OCI-LY1 (cell line): ENCODE measurements around the gene TMEM45B.
"Not testable (repeated sequence)": the region's sequence is repeated elsewhere in the genome, so short reads cannot be mapped to it uniquely, and the experiment has no call there.

Experiments used
- H2AFZ ChIP-seq: fragments of 200-600 bp; sonication (generic), shearing (Covaris generic); 2 replicates; pipeline ENCODE4 v1.6.0; 2014; ENCODE audit warnings: antibody characterized with exemption, mild to moderate bottlenecking, low read length
- H3F3A ChIP-seq: fragments of 200-600 bp; sonication (generic), shearing (Covaris generic); 2 replicates; pipeline ENCODE4 v1.6.0; 2014; ENCODE audit warnings: mild to moderate bottlenecking, antibody characterized with exemption, low read length, moderate library complexity; ENCODE audit not compliant: insufficient read depth
- H3K27ac ChIP-seq: fragments of 200-600 bp; sonication (generic); 2 replicates; pipeline ENCODE4 v1.5.1; 2014; ENCODE audit warnings: low read length, mixed run types, mild to moderate bottlenecking, low read depth; ENCODE audit not compliant: poor library complexity, severe bottlenecking
- H3K27me3 ChIP-seq: fragments of 200-600 bp; sonication (generic); 2 replicates; pipeline ENCODE4 v1.6.0; 2014; ENCODE audit warnings: antibody characterized with exemption, mild to moderate bottlenecking, low read length, moderate library complexity; ENCODE audit not compliant: insufficient read depth
- H3K36me3 ChIP-seq: fragments of 200-600 bp; sonication (generic); 2 replicates; pipeline ENCODE4 v1.6.1; 2014; ENCODE audit warnings: mild to moderate bottlenecking, antibody characterized with exemption, low read length, moderate library complexity, mixed read lengths; ENCODE audit not compliant: insufficient read depth
- H3K4me1 ChIP-seq: fragments of 200-600 bp; sonication (generic); 2 replicates; pipeline ENCODE4 v1.5.1; 2014; ENCODE audit warnings: mild to moderate bottlenecking, low read length, moderate library complexity; ENCODE audit not compliant: insufficient read depth, severe bottlenecking
- H3K4me2 ChIP-seq: fragments of 200-600 bp; sonication (generic), shearing (Covaris generic); 2 replicates; pipeline ENCODE4 v1.6.1; 2014; ENCODE audit warnings: low read length
- H3K4me3 ChIP-seq: fragments of 200-600 bp; sonication (generic); 2 replicates; pipeline ENCODE4 v1.5.1; 2014; ENCODE audit warnings: low read length, low read depth, mild to moderate bottlenecking, mixed read lengths; ENCODE audit not compliant: poor library complexity, severe bottlenecking
- H3K79me2 ChIP-seq: fragments of 200-600 bp; shearing (Covaris generic); 2 replicates; pipeline ENCODE4 v1.6.1; 2016; ENCODE audit warnings: mixed run types, low read length, mixed read lengths; ENCODE audit not compliant: insufficient read depth
- H3K9ac ChIP-seq: fragments of 200-600 bp; sonication (generic), shearing (Covaris generic); 2 replicates; pipeline ENCODE4 v1.6.1; 2014; ENCODE audit warnings: mild to moderate bottlenecking, low read length, mixed read lengths
- H3K9me2 ChIP-seq: fragments of 200-600 bp; sonication (generic), shearing (Covaris generic); 2 replicates; pipeline ENCODE4 v1.6.1; 2014; ENCODE audit warnings: low read depth, mild to moderate bottlenecking, low read length, mixed read lengths
- H3K9me3 ChIP-seq: fragments of 200-600 bp; shearing (Covaris generic); 2 replicates; pipeline ENCODE4 v1.6.1; 2014; ENCODE audit warnings: low read length, mixed read lengths
- H4K20me1 ChIP-seq: fragments of 200-600 bp; sonication (generic), shearing (Covaris generic); 2 replicates; pipeline ENCODE4 v1.6.0; 2016; ENCODE audit warnings: mild to moderate bottlenecking, low read length; ENCODE audit not compliant: insufficient read depth
- EZH2 ChIP-seq: fragments of 200-600 bp; sonication (generic), shearing (Covaris generic); IDR thresholded peaks from 2 replicates; pipeline ENCODE4 v1.8.0; 2017; ENCODE audit warnings: borderline replicate concordance, mixed run types, mild to moderate bottlenecking, antibody characterized with exemption, low read length, moderate library complexity, mixed read lengths
- TF ChIP-seq, protein P1 (sequence below): fragments of 200-600 bp; sonication (generic), shearing (Covaris generic); IDR thresholded peaks from 2 replicates; pipeline ENCODE4 v1.5.1; 2017; ENCODE audit warnings: mild to moderate bottlenecking, antibody characterized with exemption, low read length, moderate library complexity, mixed read lengths

TMEM45B gene

DNA sequence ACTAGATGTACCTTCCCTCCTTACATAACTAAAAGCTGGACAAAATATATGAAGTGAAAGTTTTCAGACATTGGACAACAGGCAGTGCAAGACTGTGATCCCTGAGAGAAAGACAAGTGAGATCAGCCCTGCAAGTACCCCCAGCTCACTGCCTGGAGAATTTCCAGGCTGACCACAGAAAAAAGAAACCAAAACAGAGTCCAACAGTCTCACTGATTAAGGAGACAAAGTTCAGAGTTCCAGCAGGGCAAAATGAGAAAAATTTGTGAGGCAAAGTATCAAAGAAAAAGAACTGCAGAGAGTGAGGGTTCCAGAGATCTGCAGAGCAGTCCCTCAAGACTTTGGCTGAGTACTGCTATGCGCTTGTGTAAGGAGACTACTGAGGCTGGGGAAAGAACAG, 47.3 kb upstream of the TMEM45B start:
- no peak for TF ChIP-seq EZH2
- TF ChIP-seq, protein P1, sequence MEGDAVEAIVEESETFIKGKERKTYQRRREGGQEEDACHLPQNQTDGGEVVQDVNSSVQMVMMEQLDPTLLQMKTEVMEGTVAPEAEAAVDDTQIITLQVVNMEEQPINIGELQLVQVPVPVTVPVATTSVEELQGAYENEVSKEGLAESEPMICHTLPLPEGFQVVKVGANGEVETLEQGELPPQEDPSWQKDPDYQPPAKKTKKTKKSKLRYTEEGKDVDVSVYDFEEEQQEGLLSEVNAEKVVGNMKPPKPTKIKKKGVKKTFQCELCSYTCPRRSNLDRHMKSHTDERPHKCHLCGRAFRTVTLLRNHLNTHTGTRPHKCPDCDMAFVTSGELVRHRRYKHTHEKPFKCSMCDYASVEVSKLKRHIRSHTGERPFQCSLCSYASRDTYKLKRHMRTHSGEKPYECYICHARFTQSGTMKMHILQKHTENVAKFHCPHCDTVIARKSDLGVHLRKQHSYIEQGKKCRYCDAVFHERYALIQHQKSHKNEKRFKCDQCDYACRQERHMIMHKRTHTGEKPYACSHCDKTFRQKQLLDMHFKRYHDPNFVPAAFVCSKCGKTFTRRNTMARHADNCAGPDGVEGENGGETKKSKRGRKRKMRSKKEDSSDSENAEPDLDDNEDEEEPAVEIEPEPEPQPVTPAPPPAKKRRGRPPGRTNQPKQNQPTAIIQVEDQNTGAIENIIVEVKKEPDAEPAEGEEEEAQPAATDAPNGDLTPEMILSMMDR, result no peak
- no peaks in the 10 kb centered on the region for H3K27me3 ChIP-seq

DNA sequence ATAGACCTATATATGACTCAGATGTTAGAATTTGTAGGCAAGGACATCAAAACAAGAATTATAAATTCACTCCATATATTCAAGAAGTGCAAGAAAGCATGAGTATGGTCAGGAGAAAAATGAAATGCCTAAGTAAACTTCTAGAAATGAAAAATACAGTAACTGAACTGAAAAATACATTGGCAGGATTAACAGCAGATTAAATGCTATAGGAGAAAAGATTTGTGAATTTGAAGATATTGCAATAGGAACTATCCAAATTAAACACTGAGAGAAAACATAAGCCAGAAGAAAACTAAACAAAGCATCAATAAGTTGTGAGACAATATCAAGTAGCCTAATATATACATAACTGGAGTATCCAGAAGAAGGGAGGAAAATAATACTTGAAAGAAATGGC, 46.6 kb upstream of the TMEM45B start:
- no peaks in the 10 kb centered on the region for H3K79me2 ChIP-seq
- H3K4me3 ChIP-seq, result no peak overlapping the region
- no peaks in the 10 kb centered on the region for H4K20me1 ChIP-seq
- no peak for TF ChIP-seq EZH2
- TF ChIP-seq, protein P1, result no peak
- no peaks in the 10 kb centered on the region for H3K27me3 ChIP-seq
- no peak overlapping the region for H3K4me2 ChIP-seq
- no peak overlapping the region for H3K27ac ChIP-seq
- no peaks in the 10 kb centered on the region for H3K9me3 ChIP-seq
- H3K9me2 ChIP-seq, result no peaks in the 10 kb centered on the region
- no peaks in the 10 kb centered on the region for H3K36me3 ChIP-seq
- H2AFZ ChIP-seq, result no peak overlapping the region
- no peak overlapping the region for H3K9ac ChIP-seq
- H3K4me1 ChIP-seq, result no peaks in the 10 kb centered on the region
- H3F3A ChIP-seq, result no peaks in the 10 kb centered on the region

More for the DNA sequence above, 47.3 kb upstream of the TMEM45B start:
- no peaks in the 10 kb centered on the region for H3K9me2 ChIP-seq
- no peak overlapping the region for H3K4me2 ChIP-seq
- H3K4me3 ChIP-seq, result no peak overlapping the region
- H3F3A ChIP-seq, result no peaks in the 10 kb centered on the region
- H4K20me1 ChIP-seq, result no peaks in the 10 kb centered on the region
- no peak overlapping the region for H2AFZ ChIP-seq
- H3K27ac ChIP-seq, result no peak overlapping the region
- H3K9me3 ChIP-seq, result no peaks in the 10 kb centered on the region
- no peaks in the 10 kb centered on the region for H3K4me1 ChIP-seq
- no peaks in the 10 kb centered on the region for H3K79me2 ChIP-seq
- no peak overlapping the region for H3K9ac ChIP-seq
- H3K36me3 ChIP-seq, result no peaks in the 10 kb centered on the region

DNA sequence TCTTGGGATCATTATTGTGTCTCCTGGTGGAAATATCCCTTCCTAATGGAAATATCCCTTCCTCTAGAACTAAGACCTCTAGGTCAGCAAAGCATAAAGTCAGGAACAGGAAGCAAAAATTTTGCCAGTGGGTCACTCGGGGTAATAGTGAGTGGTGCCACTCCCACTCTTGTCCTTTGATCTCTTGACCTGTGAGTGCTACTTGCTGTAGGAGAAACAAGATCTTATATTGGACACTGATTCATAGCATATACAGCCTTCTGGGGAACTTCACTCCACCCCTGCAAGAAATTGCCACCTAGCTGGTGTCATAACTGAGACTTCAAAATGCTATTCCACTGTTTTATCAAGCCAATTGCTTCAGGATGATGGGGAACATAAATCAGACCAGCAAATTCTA, 44.7 kb upstream of the TMEM45B start:
- H3F3A ChIP-seq, result no peaks in the 10 kb centered on the region
- H3K27me3 ChIP-seq, result no peaks in the 10 kb centered on the region
- H3K9ac ChIP-seq, result no peak overlapping the region
- H3K4me2 ChIP-seq, result no peak overlapping the region
- H2AFZ ChIP-seq, result no peak overlapping the region
- H3K79me2 ChIP-seq, result no peaks in the 10 kb centered on the region
- no peak overlapping the region for H3K4me3 ChIP-seq
- no peaks in the 10 kb centered on the region for H3K36me3 ChIP-seq
- no peaks in the 10 kb centered on the region for H3K4me1 ChIP-seq
- no peaks in the 10 kb centered on the region for H3K9me2 ChIP-seq
- H4K20me1 ChIP-seq, result no peaks in the 10 kb centered on the region
- TF ChIP-seq, protein P1, result no peak
- TF ChIP-seq EZH2, result no peak
- no peaks in the 10 kb centered on the region for H3K9me3 ChIP-seq
- no peak overlapping the region for H3K27ac ChIP-seq

GRCh38 chr11:129771456-129771855, 44.2 kb upstream of the TMEM45B start:
- H4K20me1 ChIP-seq, H3K36me3 ChIP-seq, H3K79me2 ChIP-seq, H3K27ac ChIP-seq, H3K4me1 ChIP-seq, H3K27me3 ChIP-seq, H3K9me3 ChIP-seq, H3K4me2 ChIP-seq, H3K9ac ChIP-seq, H3K9me2 ChIP-seq, H3F3A ChIP-seq, H3K4me3 ChIP-seq, H2AFZ ChIP-seq: not testable (repeated sequence)
